ENCODE results near the gene SCNN1G. TPM values are rescaled to one million over a fixed set of nuclear protein-coding genes. Genes with fewer than 3 reads are reported as not detected.

SCNN1G gene
- total and polyA plus RNA-seq, 7 donors = under 0.01 to 36.2 (median 3.0) TPM; not detected in 2

DNA sequence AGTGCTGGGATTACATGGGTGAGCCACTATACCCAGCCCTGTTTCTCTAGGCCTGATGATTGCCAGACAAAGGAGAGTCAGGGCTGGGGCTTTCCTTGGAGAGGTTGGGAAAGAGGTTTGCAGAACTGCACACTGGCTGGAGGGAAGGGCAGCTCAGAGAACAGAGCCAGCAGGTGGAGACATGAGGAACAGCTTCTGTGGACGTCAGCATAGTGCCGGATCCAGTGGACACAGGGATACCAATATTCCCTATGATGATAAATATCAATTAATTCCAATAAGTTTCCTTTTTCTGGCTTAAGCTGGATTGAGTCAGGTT is 76.3 kb downstream of the SCNN1G start:
- H3K27ac ChIP-seq = no peak overlapping the region
- TF ChIP-seq, protein P1, sequence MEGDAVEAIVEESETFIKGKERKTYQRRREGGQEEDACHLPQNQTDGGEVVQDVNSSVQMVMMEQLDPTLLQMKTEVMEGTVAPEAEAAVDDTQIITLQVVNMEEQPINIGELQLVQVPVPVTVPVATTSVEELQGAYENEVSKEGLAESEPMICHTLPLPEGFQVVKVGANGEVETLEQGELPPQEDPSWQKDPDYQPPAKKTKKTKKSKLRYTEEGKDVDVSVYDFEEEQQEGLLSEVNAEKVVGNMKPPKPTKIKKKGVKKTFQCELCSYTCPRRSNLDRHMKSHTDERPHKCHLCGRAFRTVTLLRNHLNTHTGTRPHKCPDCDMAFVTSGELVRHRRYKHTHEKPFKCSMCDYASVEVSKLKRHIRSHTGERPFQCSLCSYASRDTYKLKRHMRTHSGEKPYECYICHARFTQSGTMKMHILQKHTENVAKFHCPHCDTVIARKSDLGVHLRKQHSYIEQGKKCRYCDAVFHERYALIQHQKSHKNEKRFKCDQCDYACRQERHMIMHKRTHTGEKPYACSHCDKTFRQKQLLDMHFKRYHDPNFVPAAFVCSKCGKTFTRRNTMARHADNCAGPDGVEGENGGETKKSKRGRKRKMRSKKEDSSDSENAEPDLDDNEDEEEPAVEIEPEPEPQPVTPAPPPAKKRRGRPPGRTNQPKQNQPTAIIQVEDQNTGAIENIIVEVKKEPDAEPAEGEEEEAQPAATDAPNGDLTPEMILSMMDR (IDR thresholded peaks at IDR 0.05) = no peak
- no peak for TF ChIP-seq POLR2AphosphoS5 (IDR thresholded peaks at IDR 0.05)
- no peak for TF ChIP-seq POLR2A (IDR thresholded peaks at IDR 0.05)
- TF ChIP-seq EP300 (IDR thresholded peaks at IDR 0.05) = no peak
- WGBS, 2 donors = 56 to 62% methylated on average over 2 of the region's 2 CpGs
- DNase-seq = no peak
- H3K4me1 ChIP-seq = no peaks in the 10 kb centered on the region
- H3K36me3 ChIP-seq = no peaks in the 10 kb centered on the region
- no peak overlapping the region for H3K4me3 ChIP-seq
- intact Hi-C loops (cut with DNase I) = no loop called here
- H3K9me3 ChIP-seq = no peaks in the 10 kb centered on the region
- H3K27me3 ChIP-seq = no peaks in the 10 kb centered on the region

Other genes starting within 250 kb of the SCNN1G start
- 10 to 100 TPM; 12.7 to 21.0 (median 16.7) TPM for gene USP31, start 33.3 kb upstream of the SCNN1G start, total RNA-seq
- 1 to 10 TPM in 2 of 3 donors, under 1 TPM in 1; 0.60 to 4.0 (median 2.3) TPM for gene USP31, start 33.3 kb upstream of the SCNN1G start, polyA plus RNA-seq
- 1 to 10 TPM; 1.7 to 9.2 (median 5.9) TPM for gene SCNN1B, start 119.6 kb downstream of the SCNN1G start, total RNA-seq
- gene SCNN1B, start 119.6 kb downstream of the SCNN1G start, polyA plus RNA-seq = 100 to 1,000 TPM in 1 of 3 donors, 10 to 100 TPM in 2; 46.8 to 212 (median 51.3) TPM